ENCODE measurements around the gene ISLR.

Gene ISLR

GRCh38 chr15:74193905-74194304 lies 20.4 kb downstream of the ISLR start:
- DNase-seq (ENCODE audit: low read depth in 3 of 3), result no peak

- no peak for DNase-seq (ENCODE audit: low read depth in 3 of 3)
Measured at GRCh38 chr15:74194572-74195559, 21.4 kb downstream of the ISLR start.

GRCh38 chr15:74196175-74196574 lies 22.7 kb downstream of the ISLR start:
- DNase-seq (ENCODE audit: low read depth in 3 of 3), result no peak

- no peak for DNase-seq (ENCODE audit: low read depth in 3 of 3)
Measured at GRCh38 chr15:74197176-74197965, 23.9 kb downstream of the ISLR start.

GRCh38 chr15:74199297-74199652 lies 25.8 kb downstream of the ISLR start:
- DNase-seq (ENCODE audit: low read depth in 3 of 3), result no peak

GRCh38 chr15:74200412-74200815 lies 26.9 kb downstream of the ISLR start:
- no peak for DNase-seq (ENCODE audit: low read depth in 3 of 3)

- no peak for DNase-seq (ENCODE audit: low read depth in 3 of 3)
Measured at GRCh38 chr15:74200871-74201419, 27.4 kb downstream of the ISLR start.

GRCh38 chr15:74201710-74202420 lies 28.4 kb downstream of the ISLR start:
- no peak for DNase-seq (ENCODE audit: low read depth in 3 of 3)

- DNase-seq (ENCODE audit: low read depth in 3 of 3), result peak in 1 of 3 experiments; percentile 4
Measured at GRCh38 chr15:74202452-74203401, 29.2 kb downstream of the ISLR start, which contains the start of gene STRA6. TSS of gene STRA6 (minus strand) at chr15:74202787. CDS start at chr15:74202267, 520 bp downstream.

- no peak for DNase-seq (ENCODE audit: low read depth in 3 of 3)
Measured at GRCh38 chr15:74203914-74204431, 30.5 kb downstream of the ISLR start.

- DNase-seq (ENCODE audit: low read depth in 3 of 3), result no peak
Measured at GRCh38 chr15:74205582-74205947, 32.1 kb downstream of the ISLR start.

- no peak for DNase-seq (ENCODE audit: low read depth in 3 of 3)
Measured at GRCh38 chr15:74206801-74207281, 33.3 kb downstream of the ISLR start.

GRCh38 chr15:74207652-74208440 lies 34.3 kb downstream of the ISLR start:
- DNase-seq (ENCODE audit: low read depth in 3 of 3), result no peak

- no peak for DNase-seq (ENCODE audit: low read depth in 3 of 3)
Measured at GRCh38 chr15:74208496-74208895, 35.0 kb downstream of the ISLR start.

GRCh38 chr15:74208901-74209559 lies 35.5 kb downstream of the ISLR start:
- DNase-seq (ENCODE audit: low read depth in 3 of 3), result no peak

GRCh38 chr15:74209560-74209958 lies 36.0 kb downstream of the ISLR start:
- DNase-seq (ENCODE audit: low read depth in 3 of 3), result no peak

- DNase-seq (ENCODE audit: low read depth in 3 of 3), result no peak
Measured at GRCh38 chr15:74209997-74210671, 36.6 kb downstream of the ISLR start.

GRCh38 chr15:74210729-74211128 lies 37.2 kb downstream of the ISLR start:
- no peak for DNase-seq (ENCODE audit: low read depth in 3 of 3)

All from stimulated activated CD4-positive, alpha-beta T cell treated with anti-CD3 and anti-CD28 coated beads, TNF-alpha, amount 100 ng/mL, for 24 hours (primary cell).